GM12878 (cell line): Measurements from ENCODE around the gene KRTAP9-2. TPM values are rescaled to one million over a fixed set of nuclear protein-coding genes. Genes with fewer than 3 reads are reported as not detected.

Source experiments
- ATAC-seq: fragments of 200-7000 bp; cut with Tn5 transposase; 3 replicates; pipeline ENCODE4 v1.9.1; 2020; ENCODE audit warnings: mild to moderate bottlenecking, moderate library complexity
- BruUV-seq: library from RNA; stranded (reverse); fragments of 400-500 nt; replicated peaks from 2 replicates; lab custom pipeline; 2021; lab: Mats Ljungman, UMichigan
- CTCF ChIA-PET: fragments of 300-600 bp; sonication (Branson Sonifier 250); formaldehyde crosslinking; extraction: SDS; loops from one replicate; lab custom pipeline; 2021; ENCODE audit warnings: inconsistent platforms; lab: Yijun Ruan, JAX
- POLR2A ChIA-PET: fragments of 350-600 bp; formaldehyde crosslinking; extraction: SDS; loops from one replicate; lab custom pipeline; 2021; ENCODE audit warnings: inconsistent platforms; lab: Charles Lee
- RAD21 ChIA-PET: fragments of 300-600 bp; sonication (Branson Sonifier 250); formaldehyde crosslinking; loops from one replicate; lab custom pipeline; 2023; ENCODE audit warnings: antibody characterized with exemption; ENCODE audit not compliant: unreplicated experiment; lab: Charles Lee
- SMC1A ChIA-PET: fragments of 300-600 bp; sonication (Branson Sonifier 250); formaldehyde crosslinking; loops from one replicate; lab custom pipeline; 2023; ENCODE audit not compliant: unreplicated experiment, uncharacterized antibody; lab: Charles Lee
- DNase-seq: peaks from one replicate; pipeline ENCODE4 v3.0.0-alpha.2; 2011; ENCODE audit warnings: low read depth, low spot score
- FAIRE-seq: peaks from 3 replicates; lab custom pipeline; 2011; peaks lifted over from hg19 to GRCh38; lab: Jason Lieb, UNC
- H2AFZ ChIP-seq: 2 replicates; pipeline ENCODE4 v1.6.0; 2011; ENCODE audit warnings: low read depth, low read length, control low read depth; ENCODE audit not compliant: control insufficient read depth
- H3K27ac ChIP-seq: 2 replicates; pipeline ENCODE4 v1.5.1; 2011; ENCODE audit warnings: control low read depth; ENCODE audit not compliant: control insufficient read depth, insufficient read depth
- H3K27me3 ChIP-seq, 2 experiments: replicated peaks in 1 of 2; 2 replicates each; pipeline versions ENCODE4 v1.6.0 to v1.6.1; 2011; ENCODE audit warnings: low read length in 1 of 2; ENCODE audit not compliant: control insufficient read depth in 2 of 2, insufficient read depth in 2 of 2
- H3K36me3 ChIP-seq, 2 experiments: 2 replicates each; pipeline ENCODE4 v1.5.1; 2011; ENCODE audit warnings: low read length in 1 of 2; ENCODE audit not compliant: control insufficient read depth in 2 of 2, insufficient read depth in 2 of 2
- H3K4me1 ChIP-seq: 2 replicates; pipeline ENCODE4 v1.6.1; 2011; ENCODE audit warnings: mild to moderate bottlenecking, low read length, moderate library complexity, mixed read lengths; ENCODE audit not compliant: control insufficient read depth, insufficient read depth
- H3K4me2 ChIP-seq: 2 replicates; pipeline ENCODE4 v1.6.0; 2011; ENCODE audit warnings: control low read depth; ENCODE audit not compliant: control insufficient read depth, insufficient read depth
- H3K4me3 ChIP-seq: fragments of 200-600 bp; sonication (generic); 2 replicates; pipeline ENCODE4 v1.5.1; 2016
- H3K79me2 ChIP-seq: 2 replicates; pipeline ENCODE4 v1.6.0; 2011; ENCODE audit warnings: low read length; ENCODE audit not compliant: control insufficient read depth, insufficient read depth
- H3K9ac ChIP-seq: 2 replicates; pipeline ENCODE4 v1.8.0; 2011; ENCODE audit warnings: low read length, control low read depth, mixed read lengths; ENCODE audit not compliant: control insufficient read depth, insufficient read depth
- H3K9me3 ChIP-seq: replicated peaks from 3 replicates; pipeline ENCODE4 v1.5.1; 2011; ENCODE audit warnings: mild to moderate bottlenecking, low read length; ENCODE audit not compliant: control insufficient read depth, insufficient read depth
- H4K20me1 ChIP-seq: 2 replicates; pipeline ENCODE4 v1.6.0; 2011; ENCODE audit not compliant: control insufficient read depth, insufficient read depth
- BHLHE40 ChIP-seq, 2 experiments: fragments of 450-650 bp in 1 of 2; IDR thresholded peaks; 2 replicates each; pipeline ENCODE4 v1.6.1; 2011 to 2017; ENCODE audit warnings: low read depth in 2 of 2, borderline replicate concordance in 1 of 2, improper control_type of control experiment in 1 of 2, low read length in 1 of 2, mild to moderate bottlenecking in 1 of 2
- CEBPB ChIP-seq, 2 experiments: fragments of 150-350 bp in 1 of 2; IDR thresholded peaks; 2 replicates each; pipeline ENCODE4 v1.6.1; 2012 to 2014; ENCODE audit warnings: low read depth in 2 of 2, low read length in 2 of 2, borderline replicate concordance in 1 of 2, inconsistent platforms in 1 of 2
- EGR1 ChIP-seq, 2 experiments: IDR thresholded peaks; 1 replicate in 1 of 2; 2 replicates in 1 of 2; pipeline ENCODE4 v1.6.1; 2011 to 2012; ENCODE audit warnings: low read depth in 2 of 2, low read length in 2 of 2, borderline replicate concordance in 1 of 2, mild to moderate bottlenecking in 1 of 2, moderate library complexity in 1 of 2
- ETV6 ChIP-seq, 2 experiments: fragments of 450-650 bp in 1 of 2; IDR thresholded peaks in 1 of 2; conservative IDR thresholded peaks in 1 of 2; 2 replicates each; pipeline ENCODE4 v1.6.1; 2014; ENCODE audit warnings: antibody characterized with exemption in 1 of 2, borderline replicate concordance in 1 of 2, low read depth in 1 of 2, mild to moderate bottlenecking in 1 of 2, moderate library complexity in 1 of 2
- MYB ChIP-seq: fragments of 150-350 bp; IDR thresholded peaks from 2 replicates; pipeline ENCODE4 v1.6.1; 2014; ENCODE audit warnings: mild to moderate bottlenecking, low read depth, low read length, borderline replicate concordance
- NFYB ChIP-seq: IDR thresholded peaks from 2 replicates; pipeline ENCODE4 v1.6.1; 2011; ENCODE audit warnings: low read depth, mild to moderate bottlenecking, low read length, improper control_type of control experiment, moderate library complexity; ENCODE audit not compliant: insufficient read depth
- WGBS: methylation state at CpG from one replicate; pipeline ENCODE4 v1.1.6; 2016; ENCODE audit warnings: low lambda C conversion rate; ENCODE audit not compliant: insufficient replicate concordance, insufficient coverage; ENCODE audit errors: missing lambda C conversion rate; 5-methylcytosine and 5-hydroxymethylcytosine counted together
- in situ Hi-C: fragments of 300-500 bp; cut with MboI; formaldehyde crosslinking; loops from 9 replicates; pipeline ENCODE4 v1.14.3; 2018; ENCODE audit warnings: mixed read lengths
- intact Hi-C: fragments of 100-400 bp; cut with micrococcal nuclease; formaldehyde crosslinking; loops from one replicate; pipeline ENCODE4 v1.14.2; 2022; ENCODE audit not compliant: unreplicated experiment
- polyA plus RNA-seq, 11 experiments: library from polyadenylated mRNA; depleted of rRNA in 4 of 11; unstranded in 6 of 11; stranded (reverse) in 5 of 11; fragments of >200 nt; fragmentation: Nextera tagmentation in 4 of 11; fragmentation: Illumina TruSeq in 1 of 11; extraction: Ambion mirVana in 4 of 11; extraction: Trizol in 1 of 11; gene quantifications; 1 replicate in 1 of 11; 2 replicates in 10 of 11; pipeline versions ENCODE4 v1.2.1 to v1.2.3, GENCODE V29; 2011 to 2016; ENCODE audit warnings: inconsistent platforms in 2 of 11, missing spikeins in 2 of 11, low read depth in 1 of 11
- total RNA-seq, 4 experiments: library from RNA; depleted of rRNA in 3 of 4; stranded (reverse); fragments of >200 nt in 3 of 4; fragmentation: Illumina TruSeq in 1 of 4; extraction: Trizol in 1 of 4; gene quantifications; 2 replicates each; pipeline versions ENCODE4 v1.2.1 to v1.2.3, GENCODE V29; 2013 to 2021
- TF ChIP-seq, protein P1 (sequence below): fragments of 450-650 bp; IDR thresholded peaks from 2 replicates; pipeline ENCODE4 v1.6.1; 2016; ENCODE audit warnings: mild to moderate bottlenecking
- TF ChIP-seq, protein P2 (sequence below): fragments of 450-650 bp; IDR thresholded peaks from 2 replicates; pipeline ENCODE4 v1.6.1; 2017; ENCODE audit warnings: borderline replicate concordance
- TF ChIP-seq, protein P3 (sequence below): fragments of 450-650 bp; IDR thresholded peaks from 2 replicates; pipeline ENCODE4 v1.6.1; 2018; ENCODE audit warnings: borderline replicate concordance, mild to moderate bottlenecking; ENCODE audit not compliant: partially characterized antibody
- TF ChIP-seq, protein P4 (sequence below): fragments of 450-650 bp; IDR thresholded peaks from 2 replicates; pipeline ENCODE4 v1.6.1; 2017; ENCODE audit warnings: mild to moderate bottlenecking, low read depth, inconsistent platforms; ENCODE audit not compliant: poor library complexity, severe bottlenecking

The KRTAP9-2 gene
- total and polyA plus RNA-seq, 10 of the 15 experiments (the other 5 are each of a cell fraction or from before 2014, with no cell fraction given): not detected

DNA sequence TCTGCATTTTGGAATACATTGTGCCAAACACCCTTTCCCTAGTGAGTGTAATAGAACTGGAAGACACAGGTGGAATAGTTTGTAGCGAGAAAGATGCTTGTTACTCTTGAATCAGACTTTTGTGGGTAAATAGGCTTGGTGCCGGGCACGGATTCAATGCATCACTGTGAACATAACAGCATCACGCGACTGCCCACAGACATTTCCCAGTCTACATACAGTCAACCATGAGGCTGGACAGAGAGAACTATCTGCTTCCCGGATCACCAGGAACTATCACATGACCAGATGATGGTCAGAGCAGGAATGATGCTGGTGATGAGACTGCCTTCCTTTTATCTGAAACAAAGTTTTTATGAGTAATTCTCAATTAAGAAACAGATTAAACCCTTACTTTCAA lies 397 bp upstream of the KRTAP9-2 start:
- Histone ChIP-seq H3K27me3 (peaks cover 0 to 3% of the 10 kb centered on the region in 2 experiments; a peak in 1 of 4 replicates), H3K4me3 (no peak overlapping the region), H3K4me1 (no peaks in the 10 kb centered on the region), H3K9me3 (no peaks in the 10 kb centered on the region), H3K4me2 (no peak overlapping the region), H4K20me1 (no peaks in the 10 kb centered on the region), H2AFZ (no peak overlapping the region), H3K27ac (no peak overlapping the region), H3K9ac (no peak overlapping the region), H3K79me2 (no peaks in the 10 kb centered on the region), H3K36me3 (no peaks in the 10 kb centered on the region)
- no peak for FAIRE-seq
- intact Hi-C loops (no loop called here), in situ Hi-C loops (no loop called here)
- ATAC-seq: no peak
- BruUV-seq: no TSS peak
- ChIA-PET CTCF (interaction anchor here (0.6 kb wide), 1 partner anchor 323 kb away, joined by 3 read pairs; no protein-coding TSS in a partner anchor), SMC1A (no interaction called here), POLR2A (no interaction called here), RAD21 (no interaction called here)
- 68% methylated on average over 6 of the region's 6 CpGs for WGBS
- TF ChIP-seq CEBPB (IDR thresholded peaks at IDR 0.05; ENCODE audit: borderline replicate concordance in 1 of 2, low read depth in 2 of 2, low read length in 2 of 2) (no peak), BHLHE40 (IDR thresholded peaks at IDR 0.05; ENCODE audit: borderline replicate concordance in 1 of 2, low read depth in 2 of 2, low read length in 1 of 2) (no peak), MYB (no peak), NFYB (no peak), EGR1 (IDR thresholded peaks at IDR 0.05; ENCODE audit: borderline replicate concordance in 1 of 2, low read depth in 2 of 2, low read length in 2 of 2) (no peak), ETV6 (conservative IDR thresholded peaks at IDR 0.05 in 1 of 2, IDR thresholded peaks at IDR 0.05 in 1 of 2; ENCODE audit: borderline replicate concordance in 1 of 2, low read depth in 1 of 2) (no peak)
- TF ChIP-seq, protein P1, sequence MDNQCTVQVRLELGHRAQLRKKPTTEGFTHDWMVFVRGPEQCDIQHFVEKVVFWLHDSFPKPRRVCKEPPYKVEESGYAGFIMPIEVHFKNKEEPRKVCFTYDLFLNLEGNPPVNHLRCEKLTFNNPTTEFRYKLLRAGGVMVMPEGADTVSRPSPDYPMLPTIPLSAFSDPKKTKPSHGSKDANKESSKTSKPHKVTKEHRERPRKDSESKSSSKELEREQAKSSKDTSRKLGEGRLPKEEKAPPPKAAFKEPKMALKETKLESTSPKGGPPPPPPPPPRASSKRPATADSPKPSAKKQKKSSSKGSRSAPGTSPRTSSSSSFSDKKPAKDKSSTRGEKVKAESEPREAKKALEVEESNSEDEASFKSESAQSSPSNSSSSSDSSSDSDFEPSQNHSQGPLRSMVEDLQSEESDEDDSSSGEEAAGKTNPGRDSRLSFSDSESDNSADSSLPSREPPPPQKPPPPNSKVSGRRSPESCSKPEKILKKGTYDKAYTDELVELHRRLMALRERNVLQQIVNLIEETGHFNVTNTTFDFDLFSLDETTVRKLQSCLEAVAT: no peak
- TF ChIP-seq, protein P2, sequence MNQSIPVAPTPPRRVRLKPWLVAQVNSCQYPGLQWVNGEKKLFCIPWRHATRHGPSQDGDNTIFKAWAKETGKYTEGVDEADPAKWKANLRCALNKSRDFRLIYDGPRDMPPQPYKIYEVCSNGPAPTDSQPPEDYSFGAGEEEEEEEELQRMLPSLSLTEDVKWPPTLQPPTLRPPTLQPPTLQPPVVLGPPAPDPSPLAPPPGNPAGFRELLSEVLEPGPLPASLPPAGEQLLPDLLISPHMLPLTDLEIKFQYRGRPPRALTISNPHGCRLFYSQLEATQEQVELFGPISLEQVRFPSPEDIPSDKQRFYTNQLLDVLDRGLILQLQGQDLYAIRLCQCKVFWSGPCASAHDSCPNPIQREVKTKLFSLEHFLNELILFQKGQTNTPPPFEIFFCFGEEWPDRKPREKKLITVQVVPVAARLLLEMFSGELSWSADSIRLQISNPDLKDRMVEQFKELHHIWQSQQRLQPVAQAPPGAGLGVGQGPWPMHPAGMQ: no peak
- TF ChIP-seq, protein P3, sequence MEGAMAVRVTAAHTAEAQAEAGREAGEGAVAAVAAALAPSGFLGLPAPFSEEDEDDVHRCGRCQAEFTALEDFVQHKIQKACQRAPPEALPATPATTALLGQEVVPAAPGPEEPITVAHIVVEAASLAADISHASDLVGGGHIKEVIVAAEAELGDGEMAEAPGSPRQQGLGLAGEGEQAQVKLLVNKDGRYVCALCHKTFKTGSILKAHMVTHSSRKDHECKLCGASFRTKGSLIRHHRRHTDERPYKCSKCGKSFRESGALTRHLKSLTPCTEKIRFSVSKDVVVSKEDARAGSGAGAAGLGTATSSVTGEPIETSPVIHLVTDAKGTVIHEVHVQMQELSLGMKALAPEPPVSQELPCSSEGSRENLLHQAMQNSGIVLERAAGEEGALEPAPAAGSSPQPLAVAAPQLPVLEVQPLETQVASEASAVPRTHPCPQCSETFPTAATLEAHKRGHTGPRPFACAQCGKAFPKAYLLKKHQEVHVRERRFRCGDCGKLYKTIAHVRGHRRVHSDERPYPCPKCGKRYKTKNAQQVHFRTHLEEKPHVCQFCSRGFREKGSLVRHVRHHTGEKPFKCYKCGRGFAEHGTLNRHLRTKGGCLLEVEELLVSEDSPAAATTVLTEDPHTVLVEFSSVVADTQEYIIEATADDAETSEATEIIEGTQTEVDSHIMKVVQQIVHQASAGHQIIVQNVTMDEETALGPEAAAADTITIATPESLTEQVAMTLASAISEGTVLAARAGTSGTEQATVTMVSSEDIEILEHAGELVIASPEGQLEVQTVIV: no peak
- TF ChIP-seq, protein P4, sequence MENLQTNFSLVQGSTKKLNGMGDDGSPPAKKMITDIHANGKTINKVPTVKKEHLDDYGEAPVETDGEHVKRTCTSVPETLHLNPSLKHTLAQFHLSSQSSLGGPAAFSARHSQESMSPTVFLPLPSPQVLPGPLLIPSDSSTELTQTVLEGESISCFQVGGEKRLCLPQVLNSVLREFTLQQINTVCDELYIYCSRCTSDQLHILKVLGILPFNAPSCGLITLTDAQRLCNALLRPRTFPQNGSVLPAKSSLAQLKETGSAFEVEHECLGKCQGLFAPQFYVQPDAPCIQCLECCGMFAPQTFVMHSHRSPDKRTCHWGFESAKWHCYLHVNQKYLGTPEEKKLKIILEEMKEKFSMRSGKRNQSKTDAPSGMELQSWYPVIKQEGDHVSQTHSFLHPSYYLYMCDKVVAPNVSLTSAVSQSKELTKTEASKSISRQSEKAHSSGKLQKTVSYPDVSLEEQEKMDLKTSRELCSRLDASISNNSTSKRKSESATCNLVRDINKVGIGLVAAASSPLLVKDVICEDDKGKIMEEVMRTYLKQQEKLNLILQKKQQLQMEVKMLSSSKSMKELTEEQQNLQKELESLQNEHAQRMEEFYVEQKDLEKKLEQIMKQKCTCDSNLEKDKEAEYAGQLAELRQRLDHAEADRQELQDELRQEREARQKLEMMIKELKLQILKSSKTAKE: no peak
- no peak for DNase-seq
